ENCODE results near the gene IL17RB.

Gene IL17RB

DNA sequence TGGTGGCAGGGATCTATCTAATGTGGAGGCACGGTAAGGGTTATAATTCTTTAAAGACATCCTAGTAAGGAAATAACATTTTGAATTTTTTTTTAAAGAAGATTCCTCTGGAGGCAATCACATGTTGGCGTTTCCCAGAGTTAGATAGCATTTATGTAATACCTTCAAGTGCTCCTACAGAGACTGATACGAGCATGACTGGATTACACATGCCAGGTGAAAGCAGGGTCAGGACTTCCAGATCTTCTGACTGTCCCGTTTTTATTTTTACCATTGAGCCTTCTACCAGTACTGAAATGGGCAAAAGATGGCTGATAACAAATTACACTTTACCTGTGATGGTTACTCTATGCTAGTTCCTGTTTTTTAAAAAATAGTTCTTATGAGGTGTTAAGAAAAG, 13.8 kb downstream of the IL17RB start:
- DNase-seq (ENCODE audit: low spot score): no peak

DNA sequence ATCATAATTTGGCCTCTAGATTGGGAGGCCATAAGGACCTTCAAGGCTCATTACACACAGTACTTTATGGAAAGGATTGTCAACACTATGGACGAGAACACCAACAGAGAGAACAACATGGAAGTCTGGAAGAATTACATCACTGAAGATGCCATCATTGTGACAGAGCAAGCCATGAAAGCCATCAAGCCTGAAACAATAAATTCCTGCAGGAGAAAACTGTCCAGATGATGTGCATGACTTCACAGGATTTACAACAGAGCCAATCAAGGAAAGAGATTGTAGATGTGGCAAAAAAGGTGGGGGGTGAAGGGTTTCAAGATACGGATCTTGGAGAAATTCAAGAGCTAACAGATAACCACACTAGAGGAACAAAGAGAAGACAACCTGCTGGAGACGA, 15.9 kb downstream of the IL17RB start:
- DNase-seq (ENCODE audit: low spot score): no peak

DNA sequence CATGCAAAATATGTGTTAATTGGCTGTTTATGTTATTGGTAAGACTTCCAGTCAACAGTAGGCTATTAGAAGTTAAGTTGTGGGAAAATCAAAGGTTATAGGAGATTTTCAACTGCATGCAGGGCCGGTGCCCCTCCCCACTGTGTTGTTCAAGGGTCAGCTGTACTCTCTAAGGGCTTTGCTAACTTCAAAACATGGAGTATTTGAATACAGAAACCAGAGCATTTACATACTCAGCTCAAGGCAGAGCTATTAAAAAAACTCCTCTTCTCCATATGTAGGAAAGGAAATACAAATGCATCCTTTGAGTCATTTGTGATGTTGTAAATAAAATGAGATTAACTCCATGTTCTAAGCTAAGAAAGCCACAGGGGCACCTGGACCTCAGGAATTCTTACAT, 16.8 kb downstream of the IL17RB start:
- no peak for DNase-seq (ENCODE audit: low spot score)

DNA sequence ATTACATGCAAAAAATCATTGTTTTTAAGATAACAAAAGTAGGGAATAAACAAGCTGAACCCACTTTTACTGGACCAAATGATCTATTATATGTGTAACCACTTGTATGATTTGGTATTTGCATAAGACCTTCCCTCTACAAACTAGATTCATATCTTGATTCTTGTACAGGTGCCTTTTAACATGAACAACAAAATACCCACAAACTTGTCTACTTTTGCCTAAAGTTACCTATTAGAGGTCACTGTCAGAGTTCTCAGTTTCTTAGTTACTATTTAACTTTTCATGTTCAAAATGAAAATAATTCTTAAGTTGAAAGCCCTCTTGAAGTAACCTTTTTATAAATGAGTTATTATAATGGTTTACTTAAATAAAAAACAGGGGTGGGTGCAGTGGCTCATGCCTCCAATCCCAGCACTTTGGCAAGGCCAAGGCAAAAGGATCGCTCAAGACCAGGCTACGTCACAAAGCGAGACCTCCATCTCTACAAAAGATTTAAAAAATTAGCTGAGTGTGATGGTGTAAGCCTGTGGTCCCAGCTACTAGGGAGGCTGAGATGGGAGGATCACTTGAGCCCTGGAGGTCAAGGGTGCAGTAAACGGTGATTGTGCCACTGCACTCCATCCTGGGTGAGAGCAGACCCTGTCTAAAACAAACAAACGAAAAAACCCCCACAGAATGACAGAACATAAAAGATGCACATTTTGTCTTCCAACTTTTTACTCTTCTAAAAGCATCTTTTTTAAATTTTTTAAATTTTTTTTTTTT, 19.5 kb downstream of the IL17RB start:
- DNase-seq (ENCODE audit: low spot score): no peak

DNA sequence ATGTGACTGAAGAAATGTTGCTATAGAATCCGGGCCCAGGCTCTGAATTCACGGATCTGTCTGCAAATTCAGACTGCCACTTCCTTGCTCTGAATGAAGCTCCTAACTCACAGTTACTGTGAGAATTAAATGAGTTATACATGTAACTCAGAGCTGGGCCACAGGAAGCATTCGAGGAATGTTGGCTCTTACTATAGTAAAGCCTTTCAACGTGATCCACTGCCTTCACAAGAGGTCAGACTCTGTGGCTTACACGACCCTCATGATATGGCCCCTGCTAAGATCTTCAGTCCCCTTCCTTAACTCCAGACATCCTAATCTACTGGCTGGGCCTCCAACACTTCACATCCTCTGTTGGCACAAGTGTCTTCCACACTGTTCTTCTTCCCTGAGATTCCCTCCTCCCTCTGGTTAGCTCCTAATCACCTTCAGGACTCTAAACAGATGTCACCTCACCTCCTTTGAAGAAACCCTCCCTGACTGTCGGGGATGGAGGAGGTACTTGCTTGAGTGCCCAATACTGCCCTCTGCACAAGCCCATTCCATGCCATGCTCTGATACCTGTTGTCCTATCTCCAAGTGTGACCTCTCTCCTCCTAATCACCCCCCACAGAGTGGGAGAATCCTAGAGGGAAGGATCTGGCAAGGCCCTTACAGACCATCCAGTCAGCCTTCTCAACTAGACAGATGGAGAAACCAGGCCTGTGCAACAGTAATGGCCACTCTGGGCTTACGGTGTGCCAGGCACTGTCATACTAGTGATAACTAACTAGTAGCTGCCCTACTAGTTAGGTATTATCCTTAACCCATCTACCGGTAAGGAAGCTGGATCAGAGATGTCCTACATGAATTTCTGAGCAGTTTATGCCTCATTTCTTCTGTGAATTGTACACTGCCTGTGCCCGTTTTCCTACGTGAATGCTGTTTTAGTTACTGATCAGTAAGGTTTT, 34.3 kb downstream of the IL17RB start:
- peak; percentile 21 for DNase-seq (ENCODE audit: low spot score)

DNA sequence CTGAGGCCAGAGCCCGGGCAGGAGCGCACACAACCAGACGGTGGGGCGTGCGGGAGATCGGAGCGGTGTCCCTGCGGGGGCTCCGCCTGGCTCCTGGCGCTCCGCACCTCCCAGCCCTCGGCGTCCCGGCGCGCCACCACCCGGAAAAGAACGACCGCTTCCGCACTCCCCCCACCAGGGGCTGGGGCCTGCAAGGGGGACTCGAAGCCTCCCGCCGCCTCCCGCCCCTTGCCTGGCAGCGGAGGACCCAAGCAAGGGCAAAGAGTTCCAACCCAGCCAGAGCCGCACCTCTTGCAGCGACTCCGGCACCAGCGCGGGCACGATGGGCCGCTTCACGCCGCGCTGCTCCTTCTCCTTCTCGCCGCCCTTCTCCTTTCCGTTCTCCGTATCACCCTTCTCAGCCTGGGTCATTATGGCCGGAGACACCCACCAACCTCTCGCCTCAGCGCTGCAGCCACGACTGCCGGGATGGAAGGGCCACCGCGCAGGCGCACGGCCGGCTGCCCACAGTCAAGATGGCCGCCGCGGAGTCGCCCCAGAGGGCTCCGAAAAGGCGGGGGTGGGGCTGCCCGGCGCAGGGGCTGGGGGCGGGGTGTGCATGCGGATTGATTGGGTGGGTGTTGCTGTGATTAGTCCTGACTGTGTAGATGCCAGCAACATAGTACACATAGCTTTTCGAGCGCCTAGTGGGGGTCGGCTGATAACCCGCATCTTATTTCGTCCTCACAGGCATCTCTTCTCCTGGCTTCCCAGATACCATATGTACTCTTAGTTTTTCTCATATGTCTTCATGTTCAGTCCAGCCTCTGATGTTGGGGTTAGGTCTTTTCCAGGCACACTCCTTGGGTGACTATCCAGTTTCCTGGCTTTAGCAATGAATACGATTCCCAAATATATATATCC, 35.6 kb downstream of the IL17RB start, which contains the start of gene ACTR8:
Gene ACTR8 (minus strand): TSS at position 462 of the 903 bp plus-strand sequence. CDS start 51 bp downstream, at position 411.
- DNase-seq (ENCODE audit: low spot score): peak; percentile 78

DNA sequence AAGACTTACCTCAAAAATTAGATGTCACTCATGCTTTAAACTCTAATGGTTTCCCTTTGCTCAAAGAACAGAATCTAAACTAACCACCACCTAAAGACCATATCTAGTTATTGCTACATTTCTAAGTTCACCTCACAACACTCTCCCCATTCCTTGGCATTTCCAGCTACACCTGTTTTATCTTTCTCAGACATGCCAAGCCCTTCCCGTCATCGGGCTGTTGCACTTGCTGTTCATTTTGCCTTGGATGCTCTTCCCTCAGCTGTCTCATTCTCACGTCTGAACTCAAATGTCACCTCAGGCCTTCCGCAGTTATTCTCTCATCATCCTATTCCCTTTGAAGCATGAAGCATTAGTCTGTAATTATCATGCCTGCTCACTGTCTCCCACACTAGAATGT, 36.6 kb downstream of the IL17RB start:
- no peak for DNase-seq (ENCODE audit: low spot score)

DNA sequence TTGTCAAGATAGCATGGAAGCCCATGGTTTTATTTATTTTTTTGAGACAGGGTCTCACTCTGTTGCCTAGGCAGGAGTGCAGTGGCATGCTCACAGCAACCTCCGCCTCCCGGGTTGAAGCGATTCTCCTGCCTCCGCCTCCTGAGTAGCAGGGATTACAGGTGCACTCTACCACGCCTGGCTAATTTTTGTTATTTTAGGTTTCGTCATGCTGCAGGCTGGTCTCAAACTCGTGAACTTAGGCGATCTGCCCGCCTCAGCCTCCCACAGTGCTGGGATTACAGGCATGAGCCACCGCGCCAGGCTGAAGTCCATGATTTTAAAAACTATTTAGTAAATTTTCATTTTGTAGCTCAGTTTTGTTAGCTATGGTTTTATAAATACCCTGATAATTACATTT, 38.3 kb downstream of the IL17RB start:
- DNase-seq (ENCODE audit: low spot score): no peak

DNA sequence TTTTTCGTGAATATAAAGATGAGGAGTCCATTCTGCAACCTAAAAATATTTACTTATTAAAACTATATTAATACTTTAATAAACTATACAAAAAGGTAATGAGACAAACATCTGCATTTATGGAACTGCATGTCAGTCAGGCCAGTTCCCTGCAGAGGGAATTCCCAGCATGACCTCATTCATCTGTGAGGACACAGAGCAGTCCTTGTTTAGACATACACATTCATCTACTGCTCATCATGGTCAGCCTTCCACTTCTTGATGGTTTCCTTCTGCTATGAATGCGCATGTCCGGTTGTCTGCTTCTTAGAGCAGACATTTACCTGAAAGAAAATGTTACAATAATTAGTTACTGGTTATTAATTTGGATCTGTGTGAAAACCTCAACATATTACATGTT, 38.9 kb downstream of the IL17RB start:
- DNase-seq (ENCODE audit: low spot score): no peak

DNA sequence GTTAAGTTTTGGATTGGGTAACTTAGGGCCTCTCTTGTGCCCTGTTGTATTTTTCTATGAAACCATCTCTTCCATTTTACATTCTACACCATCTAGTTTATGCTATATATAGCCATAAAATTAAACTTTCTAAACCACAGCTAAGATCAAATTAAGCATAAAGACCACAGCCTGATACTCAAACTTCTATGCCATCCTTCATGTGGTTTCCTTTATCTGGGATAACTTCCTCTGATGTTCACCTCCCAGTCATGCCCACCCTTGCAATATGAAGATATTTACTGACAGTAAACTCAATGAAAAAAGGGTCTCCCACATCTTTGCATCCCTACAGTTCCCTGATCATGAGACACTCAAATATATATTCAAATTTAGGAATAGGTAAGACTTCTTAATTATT, 41.1 kb downstream of the IL17RB start:
- DNase-seq (ENCODE audit: low spot score): no peak

DNA sequence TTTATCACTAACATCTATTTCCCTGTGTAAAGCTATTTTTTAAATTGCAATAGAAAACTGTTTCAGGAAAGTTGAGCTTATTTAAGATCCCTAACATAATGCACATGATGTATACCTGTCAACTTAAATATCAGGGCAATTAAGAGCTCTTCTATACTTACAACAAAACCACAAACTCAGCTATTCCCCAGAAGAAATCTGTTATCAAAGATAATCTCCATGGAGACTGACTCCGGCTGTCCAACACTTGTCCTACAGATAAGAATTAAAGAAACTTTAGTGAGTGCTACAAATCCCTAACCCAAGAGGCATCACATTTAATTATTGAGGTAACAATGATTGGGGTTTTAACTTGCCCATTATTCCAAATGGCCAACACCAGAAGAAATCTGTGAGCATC, 41.9 kb downstream of the IL17RB start:
- no peak for DNase-seq (ENCODE audit: low spot score)

DNA sequence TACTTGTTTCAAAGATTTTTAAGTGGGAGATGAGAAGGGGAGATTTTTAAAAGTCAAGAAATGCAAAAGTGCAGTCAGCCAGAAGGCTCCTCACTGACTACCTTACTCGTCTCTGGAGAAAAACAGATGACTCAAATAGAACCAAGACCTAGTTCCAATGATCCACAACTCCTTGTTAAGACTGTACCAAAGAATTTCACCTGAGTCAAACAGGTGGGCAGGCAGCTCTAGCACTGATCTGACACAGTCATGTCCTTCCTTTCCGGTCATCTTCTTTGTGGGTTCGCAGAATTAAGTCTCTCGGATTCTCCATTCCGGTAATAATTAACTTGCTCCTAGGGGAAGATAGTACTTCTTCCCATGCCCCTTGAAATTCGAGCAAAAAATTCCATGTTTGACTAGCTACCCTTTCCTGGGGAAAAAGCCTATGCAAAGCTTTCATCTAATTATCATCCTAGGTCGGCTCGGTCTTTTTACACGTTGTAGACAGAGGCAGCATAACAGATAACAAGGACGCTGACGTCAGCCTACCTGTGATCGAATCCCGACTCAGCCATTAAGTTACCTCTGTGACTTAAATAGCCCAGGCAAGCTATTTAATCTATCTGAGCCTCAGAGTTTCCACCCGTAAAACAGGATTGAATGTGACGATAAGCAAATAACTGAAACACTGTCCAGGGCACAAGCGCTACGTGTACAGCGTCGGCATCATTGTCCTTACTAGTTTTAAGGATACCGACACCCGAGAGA, 44.5 kb downstream of the IL17RB start:
- DNase-seq (ENCODE audit: low spot score): peak; percentile 33

DNA sequence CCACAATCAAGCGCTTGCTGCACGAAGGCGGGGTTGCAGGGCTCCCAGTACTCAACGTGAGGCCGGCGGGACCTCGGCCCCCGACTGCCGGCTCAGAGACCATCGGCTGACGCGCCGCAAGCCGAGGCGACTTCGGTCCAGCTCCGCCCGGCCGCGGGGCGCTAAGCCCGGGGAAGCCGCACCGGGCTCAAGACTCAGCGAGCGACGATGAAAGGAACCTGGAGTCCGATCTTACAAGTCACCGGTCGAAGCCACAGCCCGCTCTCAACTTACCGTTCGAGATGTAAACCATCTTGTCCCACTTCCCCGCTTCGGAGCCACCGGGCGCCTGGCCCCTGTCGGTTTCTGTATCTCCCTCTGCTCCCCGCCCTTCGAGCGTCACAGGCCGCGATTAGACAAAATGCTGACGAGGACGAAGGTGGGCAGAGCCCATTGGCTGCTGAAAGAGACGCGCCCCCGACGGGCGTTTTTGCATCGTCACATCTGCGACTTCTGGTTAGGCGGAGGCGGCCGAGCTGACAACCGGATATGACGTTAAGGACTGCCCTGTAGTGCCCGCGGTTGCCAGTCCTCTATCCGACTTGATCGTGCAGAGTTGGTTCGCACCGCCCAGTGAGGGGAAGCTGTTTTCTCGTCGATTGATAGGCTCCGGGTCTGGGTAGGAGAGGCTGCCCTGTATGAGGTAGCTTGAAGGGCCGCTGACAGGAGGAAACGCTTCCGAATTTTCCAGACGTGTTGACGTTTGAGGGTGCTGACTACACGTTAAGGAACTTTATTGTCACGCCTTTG, 45.3 kb downstream of the IL17RB start, which contains the start of gene SELENOK:
Gene SELENOK (minus strand): TSS at position 363 of the 789 bp plus-strand sequence.
- DNase-seq (ENCODE audit: low spot score): peak; percentile 98

DNA sequence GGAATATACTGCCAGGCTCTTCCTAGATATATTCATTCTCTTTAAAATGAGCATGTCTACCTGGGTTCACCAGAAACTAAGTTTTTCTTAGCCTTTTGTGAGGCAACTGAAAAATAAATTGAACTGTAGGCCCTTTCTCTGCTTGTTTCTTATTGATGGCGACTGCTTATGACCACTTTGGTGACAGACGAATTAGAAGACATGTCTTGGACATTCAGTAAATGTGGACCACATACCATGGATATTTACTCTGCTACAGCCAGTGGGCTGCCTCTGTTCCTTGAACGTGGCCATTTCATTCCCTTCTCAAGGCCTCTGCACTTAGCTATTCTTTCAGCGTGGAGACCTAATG, 45.9 kb downstream of the IL17RB start:
- DNase-seq (ENCODE audit: low spot score): no peak

DNA sequence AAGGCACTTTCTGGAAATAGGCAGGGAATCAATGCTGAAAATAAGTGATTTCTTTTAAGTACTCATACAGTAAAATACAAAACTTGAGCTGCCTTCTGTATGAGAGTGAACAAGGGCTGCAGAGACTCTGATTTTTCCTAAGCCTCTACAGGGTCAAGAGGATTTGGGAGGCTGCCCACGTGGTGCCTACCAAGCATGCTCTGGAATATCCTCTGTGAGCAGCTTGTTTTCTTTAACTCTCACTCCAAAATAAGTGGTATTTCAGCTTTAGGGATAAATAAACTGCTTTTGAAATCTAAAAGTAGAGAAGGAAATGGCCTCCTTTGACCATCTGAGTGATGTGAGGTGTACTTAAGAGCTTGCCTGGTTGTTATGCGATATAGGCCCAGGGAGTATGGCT, 53.4 kb downstream of the IL17RB start:
- no peak for DNase-seq (ENCODE audit: low spot score)

DNA sequence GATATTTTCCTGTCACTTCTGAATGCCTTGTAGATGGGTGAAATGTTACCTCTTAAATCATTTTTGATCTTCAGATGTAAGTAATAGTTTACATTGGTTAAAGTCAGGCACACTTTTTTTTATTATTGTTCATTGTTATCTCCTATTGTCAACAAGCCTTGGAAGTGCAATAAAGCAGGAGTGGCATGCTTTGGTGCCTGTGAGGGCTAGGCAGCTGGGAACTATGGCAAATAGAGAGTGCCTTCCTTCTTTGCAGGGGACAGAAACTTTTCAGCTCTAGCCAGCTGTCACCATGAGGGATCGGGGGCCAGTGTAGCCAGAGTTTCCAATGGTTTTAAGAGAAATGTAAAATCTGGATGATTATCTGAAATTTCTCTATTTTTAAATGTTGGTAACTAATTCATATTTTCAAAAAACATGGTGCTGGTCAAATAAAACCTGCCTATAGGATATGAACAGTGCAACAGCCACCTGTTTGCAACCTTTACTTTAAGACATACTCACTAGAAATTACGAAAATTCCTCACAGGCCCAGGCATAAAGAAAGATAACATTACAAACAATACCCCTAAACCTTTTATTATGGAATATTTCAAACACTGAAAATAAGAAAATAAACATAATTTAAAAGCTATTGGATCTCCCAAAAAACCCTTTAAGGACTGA, 54.4 kb downstream of the IL17RB start:
- DNase-seq (ENCODE audit: low spot score): no peak

DNA sequence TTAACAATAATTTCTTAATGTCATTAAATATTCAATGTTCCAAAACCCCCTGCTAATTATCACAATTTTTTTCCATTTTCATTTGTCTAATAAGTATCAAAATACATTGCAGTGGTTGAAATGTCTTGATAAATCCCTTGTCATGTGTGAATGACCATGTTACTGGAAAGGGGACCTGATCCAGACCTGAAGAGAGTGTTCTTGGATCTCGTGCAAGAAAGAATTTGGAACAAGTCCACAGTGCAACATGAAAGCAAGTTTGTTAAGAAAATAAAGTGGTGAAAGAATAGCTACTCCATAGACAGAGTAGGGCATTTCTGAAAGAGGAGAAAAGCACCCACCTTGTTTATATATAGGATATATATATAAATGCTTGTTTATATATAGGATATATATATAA, 55.7 kb downstream of the IL17RB start:
- no peak for DNase-seq (ENCODE audit: low spot score)

DNA sequence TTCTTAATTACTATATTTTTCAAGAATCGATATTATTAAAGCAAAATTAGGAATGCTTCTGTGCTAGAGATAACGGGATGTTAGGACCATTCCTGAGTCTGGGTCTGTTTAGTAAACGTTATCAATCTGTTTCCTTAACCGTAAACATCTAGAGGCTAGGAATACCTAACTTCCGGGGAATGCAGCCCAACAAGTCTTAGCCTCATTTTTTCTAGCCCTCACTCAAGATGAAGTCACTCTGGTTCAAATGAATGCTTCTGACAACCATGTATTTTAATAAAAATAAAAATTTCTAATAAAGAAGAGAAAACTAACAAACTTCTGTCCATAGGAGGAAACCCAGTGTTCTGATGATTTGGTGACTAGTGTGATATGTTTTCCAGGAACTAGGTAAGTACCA, 56.3 kb downstream of the IL17RB start:
- DNase-seq (ENCODE audit: low spot score): no peak

DNA sequence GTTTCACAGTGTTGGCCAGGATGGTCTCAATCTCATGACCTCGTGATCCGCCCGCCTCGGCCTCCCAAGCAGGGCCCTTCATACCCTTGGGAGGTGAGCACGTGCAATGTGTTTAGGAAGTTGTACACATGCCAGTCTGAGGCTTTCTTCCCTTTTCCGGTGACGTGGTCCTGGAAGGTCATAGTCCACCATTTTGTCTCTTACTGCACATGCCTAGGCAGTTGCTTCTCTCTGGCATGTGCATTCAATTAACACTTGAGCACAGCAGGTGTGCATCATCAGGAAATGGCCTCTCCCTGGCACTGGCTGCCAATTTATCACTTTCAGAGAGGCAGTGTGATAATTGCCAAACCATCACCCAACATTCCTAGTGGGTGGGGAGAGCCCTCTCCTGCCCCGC, 67.0 kb downstream of the IL17RB start:
- DNase-seq (ENCODE audit: low spot score): no peak
